Measurements from ENCODE around the gene ZDHHC15.

DNA sequence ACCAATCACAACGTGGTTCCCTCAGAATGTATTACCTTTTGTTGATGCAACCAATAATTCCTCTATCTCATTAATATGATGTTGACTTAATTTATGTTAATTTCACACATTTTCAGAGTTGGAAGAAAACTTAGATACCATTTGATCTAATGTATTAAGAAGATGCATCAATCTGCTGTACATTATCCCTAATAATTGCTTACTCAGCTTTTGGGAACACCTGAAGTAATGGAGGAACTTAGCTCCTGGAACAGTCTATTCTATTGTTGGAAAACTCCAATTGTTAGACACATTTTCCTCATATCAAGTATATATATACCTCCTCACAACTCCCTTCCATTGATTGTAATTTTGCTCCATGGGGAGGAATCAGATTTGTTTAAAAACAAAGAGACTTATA is 38.9 kb downstream of the ZDHHC15 start:
- TF ChIP-seq, protein P1, sequence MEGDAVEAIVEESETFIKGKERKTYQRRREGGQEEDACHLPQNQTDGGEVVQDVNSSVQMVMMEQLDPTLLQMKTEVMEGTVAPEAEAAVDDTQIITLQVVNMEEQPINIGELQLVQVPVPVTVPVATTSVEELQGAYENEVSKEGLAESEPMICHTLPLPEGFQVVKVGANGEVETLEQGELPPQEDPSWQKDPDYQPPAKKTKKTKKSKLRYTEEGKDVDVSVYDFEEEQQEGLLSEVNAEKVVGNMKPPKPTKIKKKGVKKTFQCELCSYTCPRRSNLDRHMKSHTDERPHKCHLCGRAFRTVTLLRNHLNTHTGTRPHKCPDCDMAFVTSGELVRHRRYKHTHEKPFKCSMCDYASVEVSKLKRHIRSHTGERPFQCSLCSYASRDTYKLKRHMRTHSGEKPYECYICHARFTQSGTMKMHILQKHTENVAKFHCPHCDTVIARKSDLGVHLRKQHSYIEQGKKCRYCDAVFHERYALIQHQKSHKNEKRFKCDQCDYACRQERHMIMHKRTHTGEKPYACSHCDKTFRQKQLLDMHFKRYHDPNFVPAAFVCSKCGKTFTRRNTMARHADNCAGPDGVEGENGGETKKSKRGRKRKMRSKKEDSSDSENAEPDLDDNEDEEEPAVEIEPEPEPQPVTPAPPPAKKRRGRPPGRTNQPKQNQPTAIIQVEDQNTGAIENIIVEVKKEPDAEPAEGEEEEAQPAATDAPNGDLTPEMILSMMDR (conservative IDR thresholded peaks at IDR 0.05), result no peak
- no peak for TF ChIP-seq ZFX (IDR thresholded peaks at IDR 0.05)

All from C4-2B (cell line).